ENCODE results near the gene CASZ1.

DNA sequence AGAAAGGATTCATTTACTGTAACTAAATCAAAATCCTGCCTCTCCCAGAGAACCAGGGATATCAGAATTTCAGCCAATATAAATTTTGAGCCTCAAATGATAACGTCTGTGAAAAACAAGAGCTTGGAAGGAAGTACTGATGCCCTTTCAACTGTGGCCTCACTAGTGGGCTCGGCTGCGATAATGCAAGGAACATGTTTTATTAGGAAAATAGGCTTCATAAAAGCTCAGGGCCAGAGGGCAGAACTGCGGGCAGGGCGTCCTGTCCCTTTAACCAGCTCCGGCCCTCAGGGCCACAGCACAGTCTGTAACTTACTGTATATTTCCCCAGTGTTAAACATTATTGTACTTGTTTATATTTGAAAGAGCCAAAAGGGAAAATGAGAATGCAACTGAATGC is 199.7 kb downstream of the CASZ1 start:
- TF ChIP-seq CTCF (IDR thresholded peaks at IDR 0.05) (no peak), POLR2A (IDR thresholded peaks at IDR 0.05) (no peak)

All from testis (tissue), 2 donors.